Activated CD8-positive, alpha-beta memory T cell treated with anti-CD3 and anti-CD28 coated beads, Interleukin-2, amount 50 U/mL, for 24 hours (primary cell): ENCODE results near the gene EPS15.
"Not testable (repeated sequence)": the region's sequence is repeated elsewhere in the genome, so short reads cannot be mapped to it uniquely, and the experiment has no call there.

Experiments used
- DNase-seq: peaks from one replicate; pipeline ENCODE4 v3.0.0-alpha.2; 2020; ENCODE audit errors: extremely low read depth

Gene EPS15

DNA sequence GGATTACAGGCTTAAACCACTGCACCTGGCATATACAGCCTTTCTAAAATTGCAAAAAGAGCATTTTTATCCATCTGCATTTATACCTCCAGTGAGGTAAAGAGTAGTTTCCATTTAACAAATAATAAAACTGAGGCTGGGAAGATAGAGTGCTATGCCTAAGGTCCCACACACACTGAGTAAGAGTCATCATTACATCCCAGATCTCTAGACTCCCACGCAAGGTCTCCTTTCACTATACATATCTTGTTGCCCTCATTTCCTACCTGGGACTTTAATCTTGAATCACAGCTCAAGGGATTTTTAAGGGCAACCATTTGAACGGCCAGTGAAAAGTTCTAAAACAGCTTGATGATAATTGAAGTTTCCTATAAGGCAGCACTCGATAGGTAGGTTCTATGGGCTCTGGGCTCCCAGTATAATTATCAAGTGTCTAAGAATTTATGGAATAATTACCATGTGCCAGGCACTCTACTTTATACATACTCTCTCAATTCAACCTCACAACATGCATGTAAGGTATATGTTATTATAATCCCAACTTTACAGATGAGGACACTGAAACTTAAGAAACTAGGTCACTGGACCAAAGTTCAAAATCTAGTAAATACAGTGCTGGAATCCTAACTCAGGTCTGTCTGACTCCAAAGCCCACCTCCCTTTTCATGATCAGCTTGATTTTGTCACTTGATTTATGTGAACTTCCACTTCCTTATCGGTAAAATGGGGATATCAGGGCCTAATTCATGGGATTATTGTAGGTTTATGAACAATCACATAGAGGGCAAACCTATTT is 23.3 kb upstream of the EPS15 start:
- DNase-seq = no peak

- no peak for DNase-seq
Observed at GRCh38 chr1:51541313-51542050, 22.4 kb upstream of the EPS15 start.

GRCh38 chr1:51537568-51537967 is 18.5 kb upstream of the EPS15 start:
- no peak for DNase-seq

GRCh38 chr1:51535006-51535592 is 16.0 kb upstream of the EPS15 start:
- no peak for DNase-seq

- DNase-seq = no peak
Observed at GRCh38 chr1:51534447-51534846, 15.4 kb upstream of the EPS15 start.

DNA sequence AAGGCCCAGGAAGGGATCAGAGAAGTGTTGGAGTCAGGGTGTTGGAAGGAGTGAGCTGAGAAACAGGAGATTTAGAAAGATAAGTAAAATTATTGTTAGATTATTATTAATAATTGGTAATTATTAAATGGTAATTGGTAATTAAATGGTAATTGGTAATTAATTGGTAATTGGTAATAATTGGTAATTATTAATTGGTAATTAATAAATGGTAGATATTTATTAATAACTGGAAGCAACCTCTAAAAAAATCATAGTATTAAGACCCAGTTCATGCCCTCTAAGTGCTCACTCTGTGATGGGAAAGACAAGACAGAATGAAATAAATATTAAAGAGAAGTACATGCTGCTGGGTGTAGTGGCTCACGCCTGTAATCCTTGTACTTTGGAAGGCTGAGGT is 13.8 kb upstream of the EPS15 start:
- no peak for DNase-seq

- not testable (repeated sequence) for DNase-seq
Observed at GRCh38 chr1:51530447-51530846, 11.4 kb upstream of the EPS15 start.

GRCh38 chr1:51527144-51527543 is 8.1 kb upstream of the EPS15 start:
- DNase-seq = no peak

GRCh38 chr1:51526248-51526647 is 7.2 kb upstream of the EPS15 start:
- no peak for DNase-seq

DNA sequence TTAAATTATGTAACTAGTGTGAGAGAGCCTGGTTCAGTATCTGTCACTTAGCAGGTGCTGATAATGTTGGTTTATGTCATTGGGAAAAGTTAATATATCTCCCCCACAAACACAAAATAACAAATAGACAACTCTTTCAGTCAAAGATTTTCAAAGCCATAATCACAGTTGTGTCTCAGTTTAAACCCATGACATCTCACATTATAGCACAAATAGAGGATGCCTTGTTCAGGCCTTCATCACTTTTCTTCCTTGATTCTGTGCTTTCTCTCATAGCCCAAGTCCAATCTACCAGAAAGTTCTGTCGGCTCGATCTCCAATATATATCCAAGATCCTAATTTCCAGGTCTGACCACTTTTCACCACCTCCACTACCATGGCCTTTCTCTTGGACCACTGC is 6.2 kb upstream of the EPS15 start:
- DNase-seq = no peak

GRCh38 chr1:51524817-51525216 is 5.8 kb upstream of the EPS15 start:
- DNase-seq = no peak

DNA sequence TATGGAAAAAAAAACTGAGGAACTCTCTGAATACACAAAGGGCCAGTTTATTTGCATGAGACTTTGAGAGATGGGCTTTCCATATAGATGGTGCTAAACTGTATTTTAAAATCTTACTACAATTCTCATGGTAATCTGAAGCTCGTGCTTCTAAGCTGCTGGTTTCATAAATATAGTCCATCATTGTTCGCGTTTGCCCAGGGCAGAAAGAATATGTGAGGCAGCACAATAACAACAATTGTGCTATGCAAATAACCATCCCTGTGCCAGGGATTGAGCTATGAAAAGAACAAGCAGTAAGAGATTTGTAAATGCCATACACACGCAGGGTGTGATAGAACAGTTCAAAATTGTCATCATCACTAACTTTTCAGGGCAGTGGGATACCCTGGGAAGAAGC is 4.9 kb upstream of the EPS15 start:
- DNase-seq = no peak

- DNase-seq = no peak
Observed at GRCh38 chr1:51520700-51521248, 1.7 kb upstream of the EPS15 start.

DNA sequence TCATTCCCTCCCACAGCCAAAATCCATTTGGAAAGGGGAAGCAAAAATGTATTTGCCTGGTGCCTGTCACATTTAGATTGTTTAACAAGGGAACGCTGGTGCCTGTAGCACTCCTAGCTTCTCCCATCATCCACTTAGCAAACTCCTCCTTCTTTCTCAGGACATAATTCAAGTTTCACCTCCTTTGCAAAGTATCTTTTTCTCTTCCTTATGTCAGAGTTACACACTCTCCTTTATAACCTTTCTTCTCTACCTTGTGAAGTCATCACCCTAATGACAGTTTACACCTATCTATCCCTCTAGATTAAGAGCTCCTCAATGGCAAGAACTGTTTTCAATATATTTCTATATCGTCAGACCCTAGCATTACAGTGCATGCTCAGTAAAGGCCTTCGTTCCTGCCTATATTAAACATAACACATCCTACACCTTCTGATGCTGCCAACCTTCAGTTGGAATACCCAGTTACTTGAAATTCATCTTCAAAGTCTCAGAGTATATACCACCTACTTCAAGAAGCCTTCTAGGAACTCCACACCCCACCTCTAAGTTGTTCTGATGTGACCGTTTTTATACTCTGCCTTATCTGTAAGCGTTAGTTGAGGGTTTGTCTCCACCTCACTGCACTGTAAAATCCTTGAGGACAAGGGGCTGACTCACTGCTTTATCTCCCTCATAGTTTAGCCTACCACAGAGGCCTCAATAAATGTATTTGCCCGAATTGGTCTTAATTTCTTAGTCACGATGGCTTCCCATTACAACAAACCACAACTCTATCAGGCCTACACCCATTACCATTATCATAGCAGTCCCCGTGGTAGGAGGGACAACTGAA is 1.0 kb upstream of the EPS15 start:
- DNase-seq = no peak

- no peak for DNase-seq
Observed at GRCh38 chr1:51518586-51519047, 449 bp downstream of the EPS15 start.

DNA sequence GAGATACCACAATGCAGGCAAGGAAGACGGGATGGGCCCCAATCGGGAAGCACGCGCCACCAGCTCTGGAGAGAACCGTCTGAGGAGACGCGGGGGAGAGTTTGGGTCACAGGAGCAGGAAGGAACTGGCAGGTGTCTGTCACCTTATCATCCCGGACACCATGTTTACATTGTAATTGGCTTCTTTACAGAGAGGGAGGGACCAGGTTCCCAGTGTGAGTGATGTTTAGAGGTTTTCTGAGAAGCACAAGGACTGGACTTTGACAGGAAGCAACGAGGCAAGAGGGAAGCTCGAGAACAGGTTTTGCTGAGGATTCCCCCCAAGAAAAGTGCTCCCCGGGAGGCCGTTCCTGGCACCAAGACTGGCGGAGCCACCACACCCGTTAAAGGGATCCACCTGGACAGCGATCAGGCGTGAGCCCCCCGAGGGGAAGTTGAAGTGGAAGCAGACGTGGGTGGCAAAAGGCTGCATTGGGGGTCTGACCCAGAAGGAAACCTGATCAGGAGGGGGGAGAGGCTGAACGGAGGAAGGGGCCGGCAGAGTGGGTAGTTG is 957 bp downstream of the EPS15 start:
- no peak for DNase-seq

- no peak for DNase-seq
Observed at GRCh38 chr1:51517361-51518032, 1.6 kb downstream of the EPS15 start.

DNA sequence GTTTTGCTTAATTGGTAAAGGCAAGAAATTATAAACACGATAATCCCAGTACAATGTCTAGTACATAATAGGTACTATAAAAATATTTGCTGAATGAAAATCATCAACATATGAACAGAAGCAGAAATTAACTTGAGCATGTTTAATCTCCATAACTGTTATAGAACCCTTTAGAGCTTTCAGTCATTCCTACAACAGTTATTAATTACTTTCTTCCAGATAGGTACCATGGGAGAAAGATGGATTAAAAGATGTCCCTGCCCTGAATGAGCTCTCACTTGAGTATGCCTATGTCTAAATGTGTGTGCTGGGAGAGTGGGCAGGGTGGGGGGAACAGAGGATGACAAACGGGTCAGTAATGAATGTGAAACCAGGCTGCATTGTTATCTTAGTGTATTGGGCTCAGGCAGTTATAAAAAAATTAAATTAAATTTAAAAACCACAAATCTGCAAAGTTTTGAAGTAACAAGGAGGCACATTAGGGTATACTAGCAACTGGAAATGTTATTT is 2.4 kb downstream of the EPS15 start:
- no peak for DNase-seq

- DNase-seq = no peak
Observed at GRCh38 chr1:51515982-51516648, 3.0 kb downstream of the EPS15 start.
